ENCODE measurements around the gene UTRN. TPM values are rescaled to one million over a fixed set of nuclear protein-coding genes. Genes with fewer than 3 reads are reported as not detected.
A peak's percentile ranks its signal among the peaks of the same experiment; 100 is the strongest.

UTRN gene
- total and polyA plus RNA-seq, 8 donors, result 144 to 253 (median 198) TPM

DNA sequence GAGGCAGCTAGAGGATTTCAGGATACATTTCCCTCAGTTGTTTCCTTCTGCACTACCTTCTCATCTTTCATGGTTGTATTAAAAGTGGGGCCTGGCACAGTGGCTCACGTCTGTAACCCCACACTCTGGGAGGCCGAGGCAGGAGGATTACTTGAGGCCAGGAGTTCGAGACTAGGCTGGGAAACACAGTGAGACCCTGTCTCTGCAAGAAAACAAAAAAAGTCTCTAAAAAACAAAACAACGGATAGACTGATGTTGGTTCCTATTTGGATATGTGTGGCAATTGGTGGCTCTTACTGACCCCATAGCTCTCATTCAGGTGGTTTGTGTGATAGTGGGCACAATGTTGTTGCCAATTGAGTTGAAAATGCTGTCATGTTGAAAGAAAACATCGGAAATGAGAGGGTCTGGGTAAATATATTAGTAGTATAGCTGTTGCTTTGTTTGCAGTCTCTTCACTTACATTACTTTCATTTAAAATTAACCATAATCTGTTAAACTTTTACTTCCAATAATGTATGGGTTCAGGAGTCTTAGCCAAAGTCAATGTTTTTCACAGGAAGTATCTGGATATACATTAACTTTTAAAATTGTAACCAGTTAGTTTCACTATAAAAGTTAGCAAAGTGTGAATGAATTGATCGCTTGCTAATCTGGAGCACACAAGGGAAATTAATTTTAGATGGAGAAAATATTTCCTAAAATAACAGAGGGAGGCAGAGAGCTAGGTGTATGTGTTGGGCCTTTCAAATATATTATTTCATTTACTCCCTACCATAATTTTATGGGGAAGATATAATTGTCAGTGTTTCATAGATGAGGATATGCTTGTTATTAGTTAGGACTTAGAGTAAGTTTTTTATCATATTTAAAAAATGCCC lies 31.1 kb downstream of the UTRN start:
- intact Hi-C loops (cut with DNase I), result no loop called here
- no peak for TF ChIP-seq CTCF (IDR thresholded peaks at IDR 0.05)
- DNase-seq, result no peak
- no peak for ATAC-seq
- Histone ChIP-seq H3K9me3 (no peaks in the 10 kb centered on the region), H3K4me3 (no peak overlapping the region), H3K36me3 (no peaks in the 10 kb centered on the region), H3K4me1 (peaks cover 26 to 81% of the 10 kb centered on the region in 2 donors), H3K27me3 (no peaks in the 10 kb centered on the region), H3K27ac (peak overlapping the region in 1 of 2 donors; percentile 16)

GRCh38 chr6:144316862-144317195 lies 31.7 kb downstream of the UTRN start:
- ATAC-seq, result no peak
- no peak for TF ChIP-seq CTCF (IDR thresholded peaks at IDR 0.05)
- Histone ChIP-seq H3K4me1 (peaks cover 26 to 81% of the 10 kb centered on the region in 2 donors), H3K4me3 (no peak overlapping the region), H3K27ac (no peak overlapping the region), H3K9me3 (no peaks in the 10 kb centered on the region), H3K27me3 (no peaks in the 10 kb centered on the region), H3K36me3 (no peaks in the 10 kb centered on the region)
- intact Hi-C loops (cut with DNase I), result no loop called here
- DNase-seq, result no peak

GRCh38 chr6:144317736-144318135 lies 32.6 kb downstream of the UTRN start:
- TF ChIP-seq CTCF (IDR thresholded peaks at IDR 0.05), result no peak
- peaks cover 26 to 82% of the 10 kb centered on the region in 2 donors for H3K4me1 ChIP-seq

GRCh38 chr6:144319211-144319610 lies 34.1 kb downstream of the UTRN start:
- Histone ChIP-seq H3K36me3 (no peaks in the 10 kb centered on the region), H3K4me1 (peaks cover 15 to 77% of the 10 kb centered on the region in 2 donors), H3K9me3 (no peaks in the 10 kb centered on the region), H3K27me3 (no peaks in the 10 kb centered on the region), H3K4me3 (no peak overlapping the region), H3K27ac (peak overlapping the region in 1 of 2 donors; percentile 37)
- peak; percentile 15 for ATAC-seq
- DNase-seq, result no peak
- intact Hi-C loops (cut with DNase I), result no loop called here
- no peak for TF ChIP-seq CTCF (IDR thresholded peaks at IDR 0.05)

More at GRCh38 chr6:144317736-144318135, 32.6 kb downstream of the UTRN start:
- peak overlapping the region in 1 of 2 donors; percentile 28 for H3K27ac ChIP-seq
- no peaks in the 10 kb centered on the region for H3K9me3 ChIP-seq
- ATAC-seq (no peak), DNase-seq (no peak)
- H3K4me3 ChIP-seq, result no peak overlapping the region
- intact Hi-C loops (cut with DNase I), result no loop called here
- H3K27me3 ChIP-seq, result no peaks in the 10 kb centered on the region
- H3K36me3 ChIP-seq, result no peaks in the 10 kb centered on the region

- H3K36me3 ChIP-seq, result no peaks in the 10 kb centered on the region
- peak; percentile 38 for ATAC-seq
- H3K27me3 ChIP-seq, result no peaks in the 10 kb centered on the region
- H3K4me1 ChIP-seq, result peaks cover 5 to 72% of the 10 kb centered on the region in 2 donors
- intact Hi-C loops (cut with DNase I), result no loop called here
- no peak overlapping the region for H3K27ac ChIP-seq
- no peak for TF ChIP-seq CTCF (IDR thresholded peaks at IDR 0.05)
- H3K9me3 ChIP-seq, result no peaks in the 10 kb centered on the region
- H3K4me3 ChIP-seq, result no peak overlapping the region
- DNase-seq, result no peak
Observed at GRCh38 chr6:144320741-144321140, 35.6 kb downstream of the UTRN start.

Data from left lung (tissue), 10 donors.